ENCODE results near the gene C3orf49.

C3orf49 gene

GRCh38 chr3:63819151-63819398, at the start of gene C3orf49:
C3orf49 (plus strand) TSS chr3:63819299; CDS start chr3:63819472, 173 bp downstream.
- Mint-ChIP-seq H3K4me1 (ENCODE audit: low read depth) (no peaks in the 10 kb centered on the region), H3K4me3 (no peak within 1 kb of the TSS), H3K9me3 (ENCODE audit: low read depth) (no peaks in the 10 kb centered on the region), H3K36me3 (no peaks in the 10 kb centered on the region), H3K27me3 (no peaks in the 10 kb centered on the region), H3K27ac (no peak within 1 kb of the TSS)

DNA sequence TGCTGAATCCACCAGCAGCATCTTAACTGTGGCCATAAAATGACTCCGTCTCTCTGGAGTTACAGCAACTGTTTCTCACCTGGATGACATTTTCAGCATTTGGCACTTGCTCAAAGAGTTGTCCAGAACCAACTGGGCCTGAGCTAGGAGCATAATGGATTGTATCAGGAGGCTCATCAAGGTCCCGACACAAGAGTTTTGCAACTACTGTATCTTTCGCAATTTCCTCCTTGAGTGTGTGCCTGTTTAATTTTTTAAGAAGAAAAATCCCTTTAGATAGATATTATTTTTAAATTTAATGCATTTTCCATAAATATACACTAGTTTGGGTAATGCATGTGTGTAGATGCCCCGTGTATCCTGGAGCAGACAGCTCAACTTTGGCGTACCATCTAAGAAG, 44.3 kb upstream of the C3orf49 start:
- no peak overlapping the region for H3K27ac Mint-ChIP-seq
- H3K36me3 Mint-ChIP-seq: no peaks in the 10 kb centered on the region
- no peak overlapping the region for H3K4me3 Mint-ChIP-seq
- H3K4me1 Mint-ChIP-seq (ENCODE audit: low read depth): no peaks in the 10 kb centered on the region
- peaks cover 3% of the 10 kb centered on the region for H3K27me3 Mint-ChIP-seq
- no peaks in the 10 kb centered on the region for H3K9me3 Mint-ChIP-seq (ENCODE audit: low read depth)

DNA sequence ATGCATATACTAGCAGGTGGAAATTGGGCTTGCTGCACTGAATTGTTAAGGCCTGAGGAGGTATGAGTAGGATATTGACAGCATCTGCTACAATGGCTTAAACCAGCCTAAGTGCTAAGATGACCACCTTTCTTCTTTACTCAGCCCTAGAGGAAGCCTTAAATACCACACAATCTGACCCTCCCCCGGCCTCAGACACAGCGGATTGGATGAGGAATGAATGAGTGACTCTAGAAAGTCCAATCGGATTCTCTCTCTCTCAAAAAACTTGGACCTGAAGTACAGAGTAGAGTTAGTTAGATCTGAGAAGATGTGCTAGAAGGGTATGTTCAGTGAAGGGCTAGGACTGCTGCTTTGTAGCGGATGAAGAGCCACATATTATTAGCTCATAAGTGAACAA, 39.9 kb upstream of the C3orf49 start:
- Mint-ChIP-seq H3K4me1 (ENCODE audit: low read depth) (no peaks in the 10 kb centered on the region), H3K27me3 (no peaks in the 10 kb centered on the region), H3K9me3 (ENCODE audit: low read depth) (no peaks in the 10 kb centered on the region), H3K36me3 (peaks cover 3% of the 10 kb centered on the region), H3K4me3 (no peak overlapping the region), H3K27ac (no peak overlapping the region)

DNA sequence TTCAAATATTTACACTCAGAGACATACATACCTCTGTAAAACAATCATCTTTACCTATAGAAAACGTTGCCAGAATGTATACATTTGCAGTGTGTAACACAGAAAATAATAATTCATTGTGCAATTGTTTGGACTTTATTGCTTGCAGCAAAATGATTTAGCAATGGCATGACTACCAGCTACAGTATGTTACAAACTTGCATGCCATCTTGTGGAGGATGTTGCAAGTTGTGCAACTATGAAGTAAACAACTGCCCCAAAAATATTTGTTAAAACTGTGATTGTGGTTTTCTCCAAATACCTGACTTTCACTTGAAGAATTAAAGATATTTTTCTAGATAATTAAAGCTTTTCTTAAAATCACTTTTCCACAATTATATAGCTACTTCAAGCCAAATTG, 27.1 kb upstream of the C3orf49 start:
- Mint-ChIP-seq H3K9me3 (ENCODE audit: low read depth) (no peaks in the 10 kb centered on the region), H3K36me3 (no peaks in the 10 kb centered on the region), H3K4me1 (ENCODE audit: low read depth) (no peaks in the 10 kb centered on the region), H3K27me3 (peaks cover 1% of the 10 kb centered on the region), H3K4me3 (no peak overlapping the region), H3K27ac (no peak overlapping the region)

DNA sequence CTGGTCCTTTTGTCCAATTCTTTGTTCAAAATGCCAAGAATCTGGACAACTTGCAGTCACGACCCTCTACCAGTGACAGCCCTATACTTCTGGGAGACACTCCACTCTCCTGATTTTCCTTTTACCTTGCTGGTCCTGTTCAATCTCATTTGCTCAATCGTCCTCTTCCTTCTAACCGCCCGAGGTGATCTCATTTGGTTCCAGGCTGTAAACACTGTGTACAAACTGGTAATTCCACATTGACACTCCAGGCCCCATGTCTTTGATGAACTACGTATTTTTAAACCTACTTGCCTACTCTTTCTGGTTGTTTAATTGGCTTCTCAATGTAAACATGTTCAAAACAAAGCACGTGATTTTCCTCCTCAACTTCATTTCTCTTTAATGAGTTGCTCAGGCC, 23.7 kb upstream of the C3orf49 start:
- H3K27ac Mint-ChIP-seq: no peak overlapping the region
- H3K4me3 Mint-ChIP-seq: no peak overlapping the region
- H3K36me3 Mint-ChIP-seq: peaks cover 3% of the 10 kb centered on the region
- H3K9me3 Mint-ChIP-seq (ENCODE audit: low read depth): no peaks in the 10 kb centered on the region
- no peaks in the 10 kb centered on the region for H3K27me3 Mint-ChIP-seq
- no peaks in the 10 kb centered on the region for H3K4me1 Mint-ChIP-seq (ENCODE audit: low read depth)

DNA sequence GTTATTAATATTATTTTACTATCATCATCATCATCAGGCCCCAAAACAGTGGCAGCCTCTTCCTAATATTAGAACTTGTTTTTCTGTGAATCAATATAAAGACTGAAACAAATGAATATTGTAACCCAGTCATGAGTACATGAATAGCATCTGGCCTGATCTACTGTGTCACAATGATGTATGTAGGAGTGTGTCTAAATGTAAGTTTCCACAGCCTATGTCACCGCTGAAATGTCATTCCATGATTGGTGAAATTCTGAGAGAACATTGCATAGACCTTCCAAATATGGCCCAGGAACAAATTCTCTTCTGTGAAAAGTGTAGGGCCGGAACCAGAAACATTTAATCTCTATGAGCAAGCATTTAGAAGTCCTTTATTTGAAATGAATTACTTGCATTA, 20.6 kb upstream of the C3orf49 start:
- H3K27ac Mint-ChIP-seq: no peak overlapping the region
- no peak overlapping the region for H3K4me3 Mint-ChIP-seq
- peaks cover 3% of the 10 kb centered on the region for H3K36me3 Mint-ChIP-seq
- no peaks in the 10 kb centered on the region for H3K27me3 Mint-ChIP-seq
- H3K4me1 Mint-ChIP-seq (ENCODE audit: low read depth): no peaks in the 10 kb centered on the region
- H3K9me3 Mint-ChIP-seq (ENCODE audit: low read depth): no peaks in the 10 kb centered on the region

DNA sequence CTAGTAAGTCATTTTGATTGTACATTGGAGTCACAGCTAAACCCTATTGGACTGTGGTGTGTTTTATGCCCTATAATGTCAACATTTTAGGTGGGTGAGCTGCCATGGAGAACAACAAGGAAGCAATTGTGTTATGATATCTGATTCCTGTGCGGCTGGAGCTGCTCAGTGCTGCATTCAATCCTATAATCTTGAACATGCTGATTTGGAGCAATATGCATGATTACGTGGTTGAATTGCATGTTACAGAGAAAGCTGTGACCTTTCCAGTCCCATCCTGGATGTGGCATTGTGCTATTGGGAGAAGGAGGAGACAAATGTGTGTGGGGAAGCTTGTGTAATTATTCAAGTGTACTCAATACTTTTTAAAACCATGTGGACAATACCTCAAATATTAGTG, 20.1 kb upstream of the C3orf49 start:
- H3K9me3 Mint-ChIP-seq (ENCODE audit: low read depth): no peaks in the 10 kb centered on the region
- H3K27me3 Mint-ChIP-seq: no peaks in the 10 kb centered on the region
- H3K36me3 Mint-ChIP-seq: peaks cover 3% of the 10 kb centered on the region
- H3K4me1 Mint-ChIP-seq (ENCODE audit: low read depth): no peaks in the 10 kb centered on the region
- H3K27ac Mint-ChIP-seq: no peak overlapping the region
- no peak overlapping the region for H3K4me3 Mint-ChIP-seq

DNA sequence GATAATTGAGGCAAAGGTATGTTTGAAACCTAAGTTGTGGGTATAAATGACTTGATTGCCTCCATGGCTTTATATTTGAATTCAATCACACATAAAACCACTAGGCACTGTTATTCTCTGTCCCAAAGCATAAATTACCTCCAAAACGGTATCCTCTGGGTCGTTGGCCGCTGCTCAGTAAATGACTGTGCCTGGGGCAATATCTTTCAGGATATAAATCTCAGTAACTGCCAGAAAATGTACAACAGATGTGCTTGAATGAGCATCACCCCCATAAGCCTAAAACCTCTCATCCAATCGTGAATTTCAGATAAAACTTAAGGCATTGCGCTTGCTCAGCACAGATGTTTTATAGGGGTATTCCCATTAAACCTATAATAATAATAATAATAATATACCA, 19.0 kb upstream of the C3orf49 start:
- Mint-ChIP-seq H3K27me3 (no peaks in the 10 kb centered on the region), H3K27ac (no peak overlapping the region), H3K4me1 (ENCODE audit: low read depth) (no peaks in the 10 kb centered on the region), H3K4me3 (no peak overlapping the region), H3K36me3 (peaks cover 3% of the 10 kb centered on the region), H3K9me3 (ENCODE audit: low read depth) (no peaks in the 10 kb centered on the region)

DNA sequence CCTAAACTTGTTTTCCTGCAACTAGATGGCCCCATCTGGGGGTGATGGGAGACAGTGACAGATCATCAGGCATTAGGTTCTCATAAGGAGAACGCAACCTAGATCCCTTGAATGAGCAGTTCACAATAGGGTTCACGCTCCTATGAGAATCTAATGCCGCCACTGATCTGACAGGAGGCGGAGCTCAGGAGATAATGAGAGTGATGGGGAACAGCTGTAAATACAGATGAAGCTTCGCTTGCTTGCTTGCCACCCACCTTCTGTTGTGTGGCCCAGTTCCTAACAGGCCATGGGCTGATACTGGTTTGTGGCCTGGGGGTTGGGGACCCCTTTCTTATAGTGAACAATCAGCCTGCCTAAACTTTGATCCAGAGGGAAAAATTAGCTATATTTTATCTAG, 15.2 kb upstream of the C3orf49 start:
- no peak overlapping the region for H3K4me3 Mint-ChIP-seq
- H3K4me1 Mint-ChIP-seq (ENCODE audit: low read depth): no peaks in the 10 kb centered on the region

DNA sequence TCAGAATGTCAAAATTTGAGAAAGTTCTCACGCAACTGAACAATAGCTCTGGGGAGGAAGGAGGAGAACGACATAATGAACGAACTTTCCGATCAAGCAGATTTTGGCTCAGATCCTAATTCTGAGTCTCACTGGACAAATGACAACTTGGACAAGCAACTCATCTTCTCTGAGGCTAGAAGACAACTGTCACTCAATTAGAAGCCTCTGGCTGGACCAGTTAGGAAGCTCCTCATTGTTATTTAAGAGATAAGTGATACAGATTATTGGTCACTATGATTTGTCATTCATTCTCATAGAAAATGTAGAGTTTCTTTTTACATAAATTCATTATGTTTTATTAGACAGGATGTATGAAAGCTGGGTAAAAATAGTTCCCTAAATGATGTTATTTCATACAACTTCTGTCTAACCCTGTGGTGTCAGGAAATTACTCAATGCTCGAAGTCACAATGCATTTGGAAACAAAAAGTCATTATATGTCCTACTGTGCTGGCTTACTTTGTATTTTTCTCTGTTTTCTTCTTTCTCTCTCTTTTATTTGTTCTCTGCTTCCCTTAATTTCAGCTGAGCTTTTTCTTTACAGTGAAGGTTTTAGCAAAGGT, 11.0 kb upstream of the C3orf49 start:
- Mint-ChIP-seq H3K4me1 (ENCODE audit: low read depth) (no peaks in the 10 kb centered on the region), H3K36me3 (peaks cover 6% of the 10 kb centered on the region), H3K27ac (no peak overlapping the region)

More for the DNA sequence above, 15.2 kb upstream of the C3orf49 start:
- H3K9me3 Mint-ChIP-seq (ENCODE audit: low read depth): no peaks in the 10 kb centered on the region
- H3K27me3 Mint-ChIP-seq: no peaks in the 10 kb centered on the region
- peaks cover 5% of the 10 kb centered on the region for H3K36me3 Mint-ChIP-seq
- H3K27ac Mint-ChIP-seq: no peak overlapping the region

GRCh38 chr3:63808633-63809032, 10.5 kb upstream of the C3orf49 start:
- H3K27ac Mint-ChIP-seq: no peak overlapping the region
- peaks cover 6% of the 10 kb centered on the region for H3K36me3 Mint-ChIP-seq
- H3K4me1 Mint-ChIP-seq (ENCODE audit: low read depth): no peaks in the 10 kb centered on the region
- no peaks in the 10 kb centered on the region for H3K9me3 Mint-ChIP-seq (ENCODE audit: low read depth)
- H3K27me3 Mint-ChIP-seq: no peaks in the 10 kb centered on the region
- no peak overlapping the region for H3K4me3 Mint-ChIP-seq

More for the DNA sequence above, 11.0 kb upstream of the C3orf49 start:
- Mint-ChIP-seq H3K27me3 (no peaks in the 10 kb centered on the region), H3K4me3 (no peak overlapping the region), H3K9me3 (ENCODE audit: low read depth) (no peaks in the 10 kb centered on the region)

- no peak overlapping the region for H3K27ac Mint-ChIP-seq
- H3K27me3 Mint-ChIP-seq: no peaks in the 10 kb centered on the region
- no peaks in the 10 kb centered on the region for H3K9me3 Mint-ChIP-seq (ENCODE audit: low read depth)
- H3K36me3 Mint-ChIP-seq: peaks cover 6% of the 10 kb centered on the region
- no peaks in the 10 kb centered on the region for H3K4me1 Mint-ChIP-seq (ENCODE audit: low read depth)
- no peak overlapping the region for H3K4me3 Mint-ChIP-seq
Measured at GRCh38 chr3:63809607-63810006, 9.5 kb upstream of the C3orf49 start.

- Mint-ChIP-seq H3K4me3 (no peak overlapping the region), H3K27ac (no peak overlapping the region), H3K36me3 (peaks cover 4% of the 10 kb centered on the region), H3K4me1 (ENCODE audit: low read depth) (no peaks in the 10 kb centered on the region), H3K9me3 (ENCODE audit: low read depth) (no peaks in the 10 kb centered on the region), H3K27me3 (no peaks in the 10 kb centered on the region)
Measured at GRCh38 chr3:63814237-63814636, 4.9 kb upstream of the C3orf49 start.

DNA sequence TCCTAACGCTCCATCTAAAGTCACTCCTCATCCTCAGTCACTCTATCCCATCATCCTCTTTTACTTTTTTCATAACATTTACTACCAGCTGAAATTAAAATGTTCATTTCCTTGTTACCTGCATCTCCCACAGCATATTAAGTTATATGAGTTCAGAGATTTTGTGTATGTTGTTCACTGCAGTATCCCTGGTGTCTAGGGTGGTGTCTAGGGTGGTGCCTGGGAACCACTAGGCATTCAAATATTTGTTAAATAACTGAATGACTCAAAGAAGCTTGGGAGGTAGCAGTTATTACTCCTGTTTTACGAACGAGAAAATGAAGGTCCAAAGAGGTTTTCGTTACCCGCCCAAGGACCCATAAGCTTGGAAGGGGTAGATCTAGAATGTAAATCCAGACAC, 1.9 kb upstream of the C3orf49 start:
- Mint-ChIP-seq H3K4me1 (ENCODE audit: low read depth) (no peaks in the 10 kb centered on the region), H3K4me3 (no peak overlapping the region), H3K36me3 (no peaks in the 10 kb centered on the region), H3K9me3 (ENCODE audit: low read depth) (no peaks in the 10 kb centered on the region), H3K27ac (no peak overlapping the region), H3K27me3 (no peaks in the 10 kb centered on the region)

GRCh38 chr3:63818282-63819150, 583 bp upstream of the C3orf49 start:
- no peaks in the 10 kb centered on the region for H3K9me3 Mint-ChIP-seq (ENCODE audit: low read depth)

DNA sequence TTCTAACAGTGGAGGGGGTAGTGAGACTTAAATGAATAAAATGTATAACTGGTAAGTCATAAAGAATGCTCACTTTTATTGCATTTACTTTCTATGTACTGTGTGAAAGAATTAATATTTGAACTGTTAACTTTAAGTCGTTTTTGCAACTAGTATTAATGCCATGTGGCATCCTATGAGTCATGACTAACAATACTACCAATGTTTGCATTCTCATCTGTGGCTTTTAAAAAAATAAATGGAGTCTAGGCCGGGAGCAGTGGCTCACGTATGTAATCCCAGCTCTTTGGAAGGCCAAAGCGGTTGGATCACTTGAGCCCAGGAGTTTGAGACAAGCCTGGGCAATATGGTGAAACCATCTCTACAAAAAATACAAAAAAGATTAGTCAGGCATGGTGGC, 5.2 kb downstream of the C3orf49 start:
- Mint-ChIP-seq H3K27ac (no peak overlapping the region), H3K4me1 (ENCODE audit: low read depth) (no peaks in the 10 kb centered on the region), H3K36me3 (peaks cover 10% of the 10 kb centered on the region), H3K27me3 (no peaks in the 10 kb centered on the region), H3K9me3 (ENCODE audit: low read depth) (no peaks in the 10 kb centered on the region), H3K4me3 (no peak overlapping the region)

More at GRCh38 chr3:63818282-63819150, 583 bp upstream of the C3orf49 start:
- Mint-ChIP-seq H3K4me3 (no peak overlapping the region), H3K36me3 (no peaks in the 10 kb centered on the region), H3K4me1 (ENCODE audit: low read depth) (no peaks in the 10 kb centered on the region), H3K27ac (no peak overlapping the region), H3K27me3 (no peaks in the 10 kb centered on the region)

Data from activated naive CD8-positive, alpha-beta T cell (primary cell).